HepG2 (cell line): Measurements from ENCODE around the gene MIEF1. TPM values are rescaled to one million over a fixed set of nuclear protein-coding genes. Genes with fewer than 3 reads are reported as not detected.

Experiments
- ARID5B ChIP-seq: IDR thresholded peaks from 2 replicates; pipeline ENCODE4 v1.4.0; 2020; ENCODE audit warnings: mild to moderate bottlenecking, missing genetic modification reagents
- ISL2 ChIP-seq: sonication (generic); formaldehyde crosslinking; IDR thresholded peaks from 2 replicates; pipeline ENCODE4 v1.5.0; 2020; ENCODE audit warnings: missing genetic modification reagents
- KDM5B ChIP-seq: sonication (generic); formaldehyde crosslinking; IDR thresholded peaks from 2 replicates; pipeline ENCODE4 v1.4.0; 2020; ENCODE audit warnings: missing genetic modification reagents, mild to moderate bottlenecking, borderline replicate concordance
- PLRG1 ChIP-seq: fragments of 450-650 bp; conservative IDR thresholded peaks from 2 replicates; pipeline ENCODE4 v1.6.1; 2016
- TFAP4 ChIP-seq: sonication (generic); IDR thresholded peaks from 2 replicates; pipeline ENCODE4 v1.6.1; 2016; ENCODE audit warnings: low read depth, borderline replicate concordance
- THAP8 ChIP-seq: sonication (generic); formaldehyde crosslinking; IDR thresholded peaks from 2 replicates; pipeline ENCODE4 v1.5.1; 2020; ENCODE audit warnings: missing genetic modification reagents, mild to moderate bottlenecking, borderline replicate concordance
- USF2 ChIP-seq, 2 experiments: sonication (generic) in 1 of 2; formaldehyde crosslinking in 1 of 2; IDR thresholded peaks; 2 replicates each; pipeline versions ENCODE4 v1.5.1 to v1.6.1; 2011 to 2020; ENCODE audit warnings: borderline replicate concordance in 1 of 2, low read depth in 1 of 2, low read length in 1 of 2, mild to moderate bottlenecking in 1 of 2, missing genetic modification reagents in 1 of 2, moderate library complexity in 1 of 2
- ZKSCAN5 ChIP-seq: sonication (generic); formaldehyde crosslinking; IDR thresholded peaks from 2 replicates; pipeline ENCODE4 v1.5.1; 2020; ENCODE audit warnings: mild to moderate bottlenecking, missing genetic modification reagents
- ZNF282 ChIP-seq: fragments of 450-650 bp; IDR thresholded peaks from 2 replicates; pipeline ENCODE4 v1.6.1; 2018; ENCODE audit not compliant: partially characterized antibody
- ZNF337 ChIP-seq: sonication (generic); formaldehyde crosslinking; IDR thresholded peaks from 2 replicates; pipeline ENCODE4 v1.5.1; 2020; ENCODE audit warnings: missing genetic modification reagents, low read depth, mild to moderate bottlenecking, borderline replicate concordance
- ZNF432 ChIP-seq: sonication (generic); formaldehyde crosslinking; IDR thresholded peaks from 2 replicates; pipeline ENCODE4 v1.5.0; 2020; ENCODE audit warnings: missing genetic modification reagents, mild to moderate bottlenecking, borderline replicate concordance
- ZNF619 ChIP-seq: sonication (generic); formaldehyde crosslinking; IDR thresholded peaks from 2 replicates; pipeline ENCODE4 v1.4.0; 2020; ENCODE audit warnings: mild to moderate bottlenecking, missing genetic modification reagents
- ZNF629 ChIP-seq: sonication (generic); formaldehyde crosslinking; conservative IDR thresholded peaks from 2 replicates; pipeline ENCODE4 v1.5.0; 2020; ENCODE audit warnings: missing genetic modification reagents
- ZNF709 ChIP-seq: sonication (generic); formaldehyde crosslinking; IDR thresholded peaks from 2 replicates; pipeline ENCODE4 v1.5.0; 2020; ENCODE audit warnings: mild to moderate bottlenecking, missing genetic modification reagents
- ZNF770 ChIP-seq: sonication (generic); formaldehyde crosslinking; IDR thresholded peaks from 2 replicates; pipeline ENCODE4 v1.5.0; 2020; ENCODE audit warnings: mild to moderate bottlenecking, missing genetic modification reagents
- ZNF782 ChIP-seq: sonication (generic); formaldehyde crosslinking; IDR thresholded peaks from 2 replicates; pipeline ENCODE4 v1.4.0; 2020; ENCODE audit warnings: missing genetic modification reagents, mild to moderate bottlenecking, borderline replicate concordance
- ZNF792 ChIP-seq: IDR thresholded peaks from 2 replicates; pipeline ENCODE4 v1.6.1; 2016
- ZSCAN9 ChIP-seq: IDR thresholded peaks from 2 replicates; pipeline ENCODE4 v1.6.1; 2016; ENCODE audit warnings: borderline replicate concordance
- polyA plus RNA-seq, 8 experiments: library from polyadenylated mRNA; depleted of rRNA in 3 of 8; stranded (reverse) in 7 of 8; unstranded in 1 of 8; fragments of >200 nt; fragmentation: Illumina TruSeq in 4 of 8; extraction: Trizol in 4 of 8; gene quantifications; 2 replicates each; pipeline versions ENCODE4 v1.2.1 to v1.2.3, GENCODE V29; 2011 to 2016; ENCODE audit warnings: low read depth in 4 of 8, missing spikeins in 1 of 8, mixed read lengths in 1 of 8; ENCODE audit not compliant: insufficient read depth in 1 of 8
- total RNA-seq, 5 experiments: library from RNA; depleted of rRNA; stranded (reverse); fragments of >200 nt; fragmentation: Illumina TruSeq; extraction: Trizol; gene quantifications; 2 replicates each; pipeline ENCODE4 v1.2.3, GENCODE V29; 2016; ENCODE audit warnings: low read depth in 1 of 5

Gene MIEF1
- total and polyA plus RNA-seq, 2 of the 13 experiments (the other 11 are each of a cell fraction or from before 2014, with no cell fraction given), result 21.7 to 34.8 TPM

GRCh38 chr22:39532215-39533073 is 30.4 kb downstream of the MIEF1 start, which contains the start of gene RPS19BP1 (continued):
- no peak for TF ChIP-seq ZNF770
- TF ChIP-seq PLRG1, result no peak
- no peak; the same call in 1 of the 2 replicates for TF ChIP-seq THAP8
- 0 out of 2 replicates have a peak, but pooled peaks have one; percentile 16 for TF ChIP-seq ZNF629
- TF ChIP-seq TFAP4, result peak; percentile 36; the same call in 1 of the 2 replicates
- peak; percentile 67; the same call in 1 of the 2 replicates for TF ChIP-seq KDM5B (CRISPR knock-in tag)
- no peak; the same call in 1 of the 2 replicates for TF ChIP-seq ZNF709 (CRISPR knock-in tag)
- TF ChIP-seq ZSCAN9 (CRISPR knock-in tag), result peak; percentile 75; the same call in 1 of the 2 replicates
- no peak for TF ChIP-seq ZNF282
- TF ChIP-seq ARID5B, result 0 out of 2 replicates have a peak, but pooled peaks have one; percentile 42
- TF ChIP-seq USF2 (IDR thresholded peaks at IDR 0.05; ENCODE audit: low read depth, low read length), result no peak
- 0 out of 2 replicates have a peak, but pooled peaks have one; percentile 34 for TF ChIP-seq USF2 (CRISPR knock-in tag; IDR thresholded peaks at IDR 0.05; ENCODE audit: borderline replicate concordance)
- no peak for TF ChIP-seq ZNF337 (CRISPR knock-in tag)
- TF ChIP-seq ISL2 (CRISPR knock-in tag), result 0 out of 2 replicates have a peak, but pooled peaks have one; percentile 48
- peak; percentile 69; the same call in 1 of the 2 replicates for TF ChIP-seq ZNF619 (CRISPR knock-in tag)
- no peak for TF ChIP-seq ZKSCAN5 (CRISPR knock-in tag)
- no peak for TF ChIP-seq ZNF432
- TF ChIP-seq ZNF792 (CRISPR knock-in tag), result peak; percentile 42
- TF ChIP-seq ZNF782 (CRISPR knock-in tag), result no peak
